Smooth muscle cell (in vitro differentiated cells): ENCODE data around the gene PDE3B. TPM values are rescaled to one million over a fixed set of nuclear protein-coding genes. Genes with fewer than 3 reads are reported as not detected.
A peak's percentile ranks its signal among the peaks of the same experiment; 100 is the strongest.

ENCODE experiments used
- DNase-seq: peaks from one replicate; lab custom pipeline; 2025; ENCODE audit not compliant: unreplicated experiment; lab: John Stamatoyannopoulos, UW
- H2AFZ ChIP-seq: fragments of 200-600 bp; sonication (generic); 2 replicates; pipeline ENCODE4 v1.6.0; 2016; ENCODE audit warnings: antibody characterized with exemption, low read depth, mild to moderate bottlenecking
- H3F3A ChIP-seq: fragments of 200-600 bp; sonication (generic); 2 replicates; pipeline ENCODE4 v1.6.0; 2017; ENCODE audit warnings: antibody characterized with exemption, low read depth
- H3K27ac ChIP-seq: fragments of 200-600 bp; sonication (generic); 2 replicates; pipeline ENCODE4 v1.5.1; 2016; ENCODE audit warnings: low read depth, mild to moderate bottlenecking
- H3K27me3 ChIP-seq: fragments of 200-600 bp; sonication (generic); 2 replicates; pipeline ENCODE4 v1.6.1; 2016; ENCODE audit warnings: low read depth, mild to moderate bottlenecking
- H3K36me3 ChIP-seq: fragments of 200-600 bp; sonication (generic); 2 replicates; pipeline ENCODE4 v1.5.1; 2016; ENCODE audit warnings: low read depth
- H3K4me1 ChIP-seq: fragments of 200-600 bp; sonication (generic); 2 replicates; pipeline ENCODE4 v1.5.1; 2016; ENCODE audit warnings: low read depth
- H3K4me2 ChIP-seq: fragments of 200-600 bp; sonication (generic); 2 replicates; pipeline ENCODE4 v1.6.0; 2016; ENCODE audit warnings: mild to moderate bottlenecking
- H3K4me3 ChIP-seq: fragments of 200-600 bp; sonication (generic); 2 replicates; pipeline ENCODE4 v1.5.1; 2016; ENCODE audit warnings: mild to moderate bottlenecking
- H3K79me2 ChIP-seq: fragments of 200-600 bp; sonication (generic); 2 replicates; pipeline ENCODE4 v1.6.0; 2016; ENCODE audit warnings: low read depth, mild to moderate bottlenecking
- H3K9ac ChIP-seq: fragments of 200-600 bp; sonication (generic); 2 replicates; pipeline ENCODE4 v1.6.0; 2016; ENCODE audit warnings: low read depth
- H3K9me3 ChIP-seq: fragments of 200-600 bp; sonication (generic); replicated peaks from 2 replicates; pipeline ENCODE4 v1.5.1; 2016; ENCODE audit warnings: low read depth
- H4K20me1 ChIP-seq: fragments of 200-600 bp; sonication (generic); 2 replicates; pipeline ENCODE4 v1.6.0; 2016; ENCODE audit warnings: low read depth
- WGBS: methylation state at CpG from one replicate; pipeline ENCODE4 v1.1.7; 2016; ENCODE audit warnings: low lambda C conversion rate; 5-methylcytosine and 5-hydroxymethylcytosine counted together
- polyA plus RNA-seq: library from polyadenylated mRNA; unstranded; fragments of >200 nt; fragmentation: Nextera tagmentation; extraction: Ambion mirVana; gene quantifications from 2 replicates; pipeline ENCODE4 v1.2.1, GENCODE V29; 2016
- total RNA-seq: library from RNA; depleted of rRNA; stranded (reverse); fragments of >200 nt; gene quantifications from 2 replicates; pipeline ENCODE4 v1.2.3, GENCODE V29; 2014
- TF ChIP-seq, protein P1 (sequence below): fragments of 200-600 bp; sonication (generic); IDR thresholded peaks from 2 replicates; pipeline ENCODE4 v1.5.1; 2017; ENCODE audit warnings: borderline replicate concordance, mild to moderate bottlenecking, antibody characterized with exemption; ENCODE audit not compliant: insufficient read depth, poor library complexity, severe bottlenecking

PDE3B gene
- total and polyA plus RNA-seq, 2 experiments from 2014 or later: 1.7 to 1.8 TPM

GRCh38 chr11:14645015-14645912 is 1.7 kb downstream of the PDE3B start:
- H3K4me1 ChIP-seq: peaks cover 8% of the 10 kb centered on the region
- DNase-seq: no peak
- no peaks in the 10 kb centered on the region for H4K20me1 ChIP-seq
- TF ChIP-seq, protein P1, sequence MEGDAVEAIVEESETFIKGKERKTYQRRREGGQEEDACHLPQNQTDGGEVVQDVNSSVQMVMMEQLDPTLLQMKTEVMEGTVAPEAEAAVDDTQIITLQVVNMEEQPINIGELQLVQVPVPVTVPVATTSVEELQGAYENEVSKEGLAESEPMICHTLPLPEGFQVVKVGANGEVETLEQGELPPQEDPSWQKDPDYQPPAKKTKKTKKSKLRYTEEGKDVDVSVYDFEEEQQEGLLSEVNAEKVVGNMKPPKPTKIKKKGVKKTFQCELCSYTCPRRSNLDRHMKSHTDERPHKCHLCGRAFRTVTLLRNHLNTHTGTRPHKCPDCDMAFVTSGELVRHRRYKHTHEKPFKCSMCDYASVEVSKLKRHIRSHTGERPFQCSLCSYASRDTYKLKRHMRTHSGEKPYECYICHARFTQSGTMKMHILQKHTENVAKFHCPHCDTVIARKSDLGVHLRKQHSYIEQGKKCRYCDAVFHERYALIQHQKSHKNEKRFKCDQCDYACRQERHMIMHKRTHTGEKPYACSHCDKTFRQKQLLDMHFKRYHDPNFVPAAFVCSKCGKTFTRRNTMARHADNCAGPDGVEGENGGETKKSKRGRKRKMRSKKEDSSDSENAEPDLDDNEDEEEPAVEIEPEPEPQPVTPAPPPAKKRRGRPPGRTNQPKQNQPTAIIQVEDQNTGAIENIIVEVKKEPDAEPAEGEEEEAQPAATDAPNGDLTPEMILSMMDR: no peak
- no peaks in the 10 kb centered on the region for H3K36me3 ChIP-seq
- H3K9me3 ChIP-seq: no peaks in the 10 kb centered on the region
- peaks cover 7% of the 10 kb centered on the region for H3K79me2 ChIP-seq
- peak overlapping the region; percentile 88 for H3K4me2 ChIP-seq
- no peak overlapping the region for H3K27ac ChIP-seq
- H3K27me3 ChIP-seq: peaks cover 4% of the 10 kb centered on the region
- no peaks in the 10 kb centered on the region for H3F3A ChIP-seq
- H3K9ac ChIP-seq: no peak overlapping the region
- H3K4me3 ChIP-seq: peak overlapping the region; percentile 90
- WGBS: 6% methylated on average over 17 of the region's 17 CpGs
- H2AFZ ChIP-seq: peak overlapping the region; percentile 99

DNA sequence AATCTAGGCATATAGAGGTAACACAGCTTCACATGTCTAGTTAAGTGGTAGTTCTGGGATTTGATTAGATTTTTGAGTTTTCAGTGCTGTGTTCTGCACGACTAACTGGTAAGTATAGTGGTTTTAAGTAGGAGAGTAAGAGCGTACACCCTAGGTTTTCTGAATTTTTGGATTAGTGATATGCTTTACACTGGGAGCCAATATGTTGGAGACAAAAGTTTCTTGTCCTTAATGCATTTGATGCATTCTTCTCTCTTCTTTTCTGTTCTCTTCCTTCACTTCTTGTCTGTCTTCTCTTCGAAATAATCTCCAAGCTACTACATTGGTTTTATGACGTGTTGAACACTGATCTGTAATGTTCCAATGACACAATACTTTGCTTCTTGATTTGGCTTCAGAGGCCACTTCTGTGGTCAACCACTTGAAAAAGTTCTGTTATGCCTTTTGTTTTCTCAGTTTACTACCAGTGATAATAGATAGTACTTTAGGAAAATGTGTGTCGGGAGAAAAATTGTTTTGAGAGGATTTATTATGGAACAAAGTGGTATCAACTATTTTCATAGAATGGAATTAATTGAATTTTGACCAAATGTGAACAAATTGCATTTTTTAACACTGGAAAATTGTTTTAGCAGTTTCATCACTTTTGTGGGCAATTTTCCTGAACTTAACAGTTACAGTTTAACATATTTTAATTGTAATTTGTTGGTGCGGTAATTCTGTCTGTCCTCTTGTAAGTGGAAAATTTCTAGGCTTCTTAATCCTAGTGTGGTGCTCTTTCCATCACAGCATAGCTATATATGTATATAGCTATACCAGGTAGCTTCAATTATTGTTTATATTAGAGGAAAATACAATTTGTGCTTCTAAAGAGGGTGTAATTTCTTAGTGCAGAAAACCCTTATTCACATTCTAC is 2.6 kb downstream of the PDE3B start:
- Histone ChIP-seq H3K9ac (no peak overlapping the region), H3K4me3 (peak overlapping the region; percentile 90)

DNA sequence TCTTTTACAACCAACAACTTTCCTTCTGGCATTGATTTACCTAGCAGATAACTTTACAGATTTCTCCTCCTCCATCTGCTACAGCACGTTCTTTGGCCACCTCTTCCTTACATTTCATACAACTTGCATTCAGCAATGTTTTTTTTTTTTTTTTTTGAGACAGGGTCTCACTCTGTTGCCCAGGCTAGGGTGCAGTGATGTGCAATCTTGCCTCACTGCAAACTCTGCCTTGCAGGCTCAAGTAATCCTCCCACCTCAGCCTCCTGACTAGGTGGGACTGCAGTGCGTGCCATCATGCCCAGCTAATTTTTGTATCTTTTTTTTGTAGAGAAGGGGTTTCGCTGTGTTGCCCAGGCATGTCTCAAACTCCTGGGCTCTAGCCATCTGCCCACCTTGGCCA is 6.5 kb downstream of the PDE3B start:
- no peaks in the 10 kb centered on the region for H4K20me1 ChIP-seq
- peaks cover 7% of the 10 kb centered on the region for H3K79me2 ChIP-seq
- H3K27me3 ChIP-seq: peaks cover 4% of the 10 kb centered on the region
- no peak overlapping the region for H3K4me3 ChIP-seq
- H3K9ac ChIP-seq: no peak overlapping the region
- no peak overlapping the region for H3K27ac ChIP-seq
- no peaks in the 10 kb centered on the region for H3F3A ChIP-seq
- 94% methylated on average over 3 of the region's 3 CpGs for WGBS
- DNase-seq: no peak
- no peaks in the 10 kb centered on the region for H3K36me3 ChIP-seq
- no peak overlapping the region for H2AFZ ChIP-seq
- TF ChIP-seq, protein P1: no peak
- no peaks in the 10 kb centered on the region for H3K9me3 ChIP-seq
- no peak overlapping the region for H3K4me2 ChIP-seq
- H3K4me1 ChIP-seq: peaks cover 8% of the 10 kb centered on the region

More for the DNA sequence above, 2.6 kb downstream of the PDE3B start:
- no peaks in the 10 kb centered on the region for H3K9me3 ChIP-seq
- H3F3A ChIP-seq: no peaks in the 10 kb centered on the region
- H4K20me1 ChIP-seq: no peaks in the 10 kb centered on the region
- peaks cover 8% of the 10 kb centered on the region for H3K4me1 ChIP-seq
- peak overlapping the region; percentile 88 for H3K4me2 ChIP-seq
- no peak overlapping the region for H2AFZ ChIP-seq
- no peaks in the 10 kb centered on the region for H3K36me3 ChIP-seq
- TF ChIP-seq, protein P1: no peak
- WGBS: 64% methylated on average over 6 of the region's 6 CpGs
- no peak overlapping the region for H3K27ac ChIP-seq
- peaks cover 4% of the 10 kb centered on the region for H3K27me3 ChIP-seq
- no peak for DNase-seq
- H3K79me2 ChIP-seq: peaks cover 7% of the 10 kb centered on the region
